Prostate gland (tissue), 2 donors: Measurements from ENCODE around the gene SYT6. TPM values are rescaled to one million over a fixed set of nuclear protein-coding genes. Genes with fewer than 3 reads are reported as not detected.

Experiments used
- DNase-seq: peaks from one replicate; pipeline ENCODE4 v3.0.0-alpha.2; 2019; ENCODE audit warnings: low spot score
- H3K27ac ChIP-seq, 2 donors: fragments of 200-600 bp; sonication (generic); 2 replicates each; pipeline ENCODE4 v1.5.1; 2017 to 2019
- H3K27me3 ChIP-seq: fragments of 200-600 bp; sonication (generic); replicated peaks from 2 replicates; pipeline ENCODE4 v1.5.1; 2019; ENCODE audit not compliant: insufficient read depth
- H3K36me3 ChIP-seq, 2 donors: fragments of 200-600 bp; sonication (generic); 1 replicate in 1 of 2; 2 replicates in 1 of 2; pipeline versions ENCODE4 v1.5.1 to v1.8.1; 2017 to 2019
- H3K4me1 ChIP-seq: fragments of 200-600 bp; sonication (generic); replicated peaks from 2 replicates; pipeline ENCODE4 v1.5.1; 2019
- H3K4me3 ChIP-seq, 2 donors: fragments of 200-600 bp; sonication (generic); 2 replicates each; pipeline ENCODE4 v1.5.1; 2017 to 2019
- H3K9me3 ChIP-seq: fragments of 200-600 bp; sonication (generic); 2 replicates; pipeline ENCODE4 v1.5.1; 2017
- POLR2A ChIP-seq: fragments of 450-650 bp; IDR thresholded peaks from one replicate; pipeline ENCODE4 v1.6.1; 2016; ENCODE audit warnings: antibody characterized with exemption, mild to moderate bottlenecking
- POLR2AphosphoS5 ChIP-seq: sonication (generic); formaldehyde crosslinking; IDR thresholded peaks from one replicate; pipeline ENCODE4 v1.6.1; 2017; ENCODE audit warnings: antibody characterized with exemption
- WGBS: methylation state at CpG from one replicate; pipeline ENCODE4 v1.1.5; 2018; 5-methylcytosine and 5-hydroxymethylcytosine counted together
- intact Hi-C: fragments of 100-400 bp; cut with DNase I; formaldehyde crosslinking; loops from one replicate; pipeline ENCODE4 v1.14.2; 2022
- total RNA-seq, 2 donors: library from RNA; depleted of rRNA; stranded (reverse); fragments of >200 nt; gene quantifications; one replicate each; pipeline ENCODE4 v1.1.0, GENCODE V29; 2016
- TF ChIP-seq, protein P1 (sequence below), 4 experiments: fragments of 200-600 bp in 2 of 4; fragments of 450-650 bp in 2 of 4; sonication (generic) in 2 of 4; IDR thresholded peaks; 1 replicate in 3 of 4; 2 replicates in 1 of 4; pipeline ENCODE4 v1.5.1; 2016 to 2019; ENCODE audit warnings: antibody characterized with exemption in 4 of 4, mild to moderate bottlenecking in 2 of 4, moderate library complexity in 2 of 4

SYT6 gene
- total RNA-seq, 2 donors from 2014 or later: 1.6 TPM; not detected in 1

DNA sequence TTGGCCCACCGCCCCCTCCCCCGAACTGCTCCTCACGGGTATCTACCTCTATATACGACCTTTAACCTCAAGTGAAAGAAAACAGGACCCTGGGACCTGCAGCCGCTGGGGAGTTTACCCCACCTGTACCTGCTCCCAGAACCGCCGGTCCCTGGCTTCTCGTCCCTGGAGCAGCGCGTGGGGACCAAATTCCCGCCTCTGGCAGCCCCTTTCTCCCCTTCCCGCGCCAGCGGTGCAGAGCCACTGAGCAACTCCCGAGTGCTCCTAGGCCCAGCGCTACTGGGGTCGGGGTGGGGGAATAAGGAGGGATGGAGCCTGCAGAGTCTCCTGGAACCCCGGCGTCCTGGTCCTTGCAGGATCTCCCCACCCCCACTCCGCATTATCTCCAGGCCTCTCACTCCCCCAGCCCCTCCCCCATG lies 1.6 kb downstream of the SYT6 start:
- no peaks in the 10 kb centered on the region for H3K36me3 ChIP-seq
- intact Hi-C loops: loop anchor here (5.0 kb wide), 1 partner anchor 175 kb away; the partner anchor contains the start of gene OLFML3
- DNase-seq: no peak

GRCh38 chr1:114150016-114150415 lies 3.7 kb downstream of the SYT6 start:
- TF ChIP-seq, protein P1, sequence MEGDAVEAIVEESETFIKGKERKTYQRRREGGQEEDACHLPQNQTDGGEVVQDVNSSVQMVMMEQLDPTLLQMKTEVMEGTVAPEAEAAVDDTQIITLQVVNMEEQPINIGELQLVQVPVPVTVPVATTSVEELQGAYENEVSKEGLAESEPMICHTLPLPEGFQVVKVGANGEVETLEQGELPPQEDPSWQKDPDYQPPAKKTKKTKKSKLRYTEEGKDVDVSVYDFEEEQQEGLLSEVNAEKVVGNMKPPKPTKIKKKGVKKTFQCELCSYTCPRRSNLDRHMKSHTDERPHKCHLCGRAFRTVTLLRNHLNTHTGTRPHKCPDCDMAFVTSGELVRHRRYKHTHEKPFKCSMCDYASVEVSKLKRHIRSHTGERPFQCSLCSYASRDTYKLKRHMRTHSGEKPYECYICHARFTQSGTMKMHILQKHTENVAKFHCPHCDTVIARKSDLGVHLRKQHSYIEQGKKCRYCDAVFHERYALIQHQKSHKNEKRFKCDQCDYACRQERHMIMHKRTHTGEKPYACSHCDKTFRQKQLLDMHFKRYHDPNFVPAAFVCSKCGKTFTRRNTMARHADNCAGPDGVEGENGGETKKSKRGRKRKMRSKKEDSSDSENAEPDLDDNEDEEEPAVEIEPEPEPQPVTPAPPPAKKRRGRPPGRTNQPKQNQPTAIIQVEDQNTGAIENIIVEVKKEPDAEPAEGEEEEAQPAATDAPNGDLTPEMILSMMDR (IDR thresholded peaks at IDR 0.05): no peak
- TF ChIP-seq POLR2AphosphoS5: no peak
- DNase-seq: no peak
- Histone ChIP-seq H3K4me3 (no peak overlapping the region), H3K36me3 (no peaks in the 10 kb centered on the region), H3K9me3 (no peaks in the 10 kb centered on the region), H3K27me3 (peaks cover 8% of the 10 kb centered on the region), H3K27ac (no peak overlapping the region), H3K4me1 (peaks cover 7% of the 10 kb centered on the region)
- 83% methylated on average over 2 of the region's 2 CpGs for WGBS
- intact Hi-C loops: loop anchor here (5.0 kb wide), 1 partner anchor 173 kb away; the partner anchor contains the start of gene OLFML3

More for the DNA sequence above, 1.6 kb downstream of the SYT6 start:
- 23% methylated on average over 20 of the region's 20 CpGs for WGBS
- H3K27ac ChIP-seq: no peak overlapping the region
- no peaks in the 10 kb centered on the region for H3K9me3 ChIP-seq
- no peak for TF ChIP-seq POLR2A
- TF ChIP-seq, protein P1 (IDR thresholded peaks at IDR 0.05): no peak
- TF ChIP-seq POLR2AphosphoS5: no peak
- H3K27me3 ChIP-seq: peaks cover 11% of the 10 kb centered on the region
- peak overlapping the region; percentile 27 to 40 for H3K4me3 ChIP-seq
- peaks cover 7% of the 10 kb centered on the region for H3K4me1 ChIP-seq

DNA sequence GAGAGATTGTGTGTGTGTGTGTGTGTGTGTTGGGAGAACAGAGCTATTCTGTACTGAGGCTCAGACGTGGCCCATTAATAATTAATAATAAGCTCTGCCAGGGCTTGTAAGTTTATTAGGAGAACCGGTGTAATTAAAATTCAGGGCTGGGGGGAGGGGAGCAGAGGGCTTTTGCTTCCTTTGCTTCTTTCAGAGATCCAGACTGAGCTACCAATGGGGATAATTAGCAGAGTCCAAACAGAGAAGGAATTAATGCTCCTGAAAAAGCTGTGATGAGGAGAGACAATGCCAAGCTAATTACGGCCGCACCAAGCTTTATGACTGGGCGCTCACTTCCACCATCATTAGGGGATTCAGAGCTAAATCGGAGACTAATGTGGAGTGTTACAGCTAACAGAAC lies 4.5 kb downstream of the SYT6 start:
- TF ChIP-seq, protein P1 (IDR thresholded peaks at IDR 0.05): no peak
- TF ChIP-seq POLR2A (no peak), POLR2AphosphoS5 (no peak)
- 57% methylated on average over 6 of the region's 6 CpGs for WGBS
- Histone ChIP-seq H3K9me3 (no peaks in the 10 kb centered on the region), H3K36me3 (no peaks in the 10 kb centered on the region), H3K4me3 (no peak overlapping the region), H3K27me3 (peaks cover 7% of the 10 kb centered on the region), H3K27ac (no peak overlapping the region), H3K4me1 (peaks cover 7% of the 10 kb centered on the region)
- no peak for DNase-seq
- intact Hi-C loops: no loop called here

- TF ChIP-seq POLR2AphosphoS5 (no peak), POLR2A (no peak)
- TF ChIP-seq, protein P1 (IDR thresholded peaks at IDR 0.05): no peak
- H3K27me3 ChIP-seq: no peaks in the 10 kb centered on the region
- 82% methylated on average over 2 of the region's 2 CpGs for WGBS
- H3K36me3 ChIP-seq: no peaks in the 10 kb centered on the region
- H3K9me3 ChIP-seq: no peaks in the 10 kb centered on the region
- no peak overlapping the region for H3K27ac ChIP-seq
- intact Hi-C loops: no loop called here
- H3K4me1 ChIP-seq: no peaks in the 10 kb centered on the region
- H3K4me3 ChIP-seq: no peak overlapping the region
- no peak for DNase-seq
These were observed 8.0 kb downstream of the SYT6 start for GRCh38 chr1:114145504-114146151.

- Histone ChIP-seq H3K36me3 (no peaks in the 10 kb centered on the region), H3K4me1 (no peaks in the 10 kb centered on the region), H3K27ac (no peak overlapping the region), H3K4me3 (no peak overlapping the region), H3K9me3 (no peaks in the 10 kb centered on the region), H3K27me3 (no peaks in the 10 kb centered on the region)
- DNase-seq: no peak
- intact Hi-C loops: no loop called here
- 84% methylated on average over 2 of the region's 2 CpGs for WGBS
- TF ChIP-seq, protein P1 (IDR thresholded peaks at IDR 0.05): no peak
- TF ChIP-seq POLR2AphosphoS5 (no peak), POLR2A (no peak)
These were observed 9.7 kb downstream of the SYT6 start for GRCh38 chr1:114144016-114144415.
